ENCODE measurements around the gene CACNG5. TPM values are rescaled to one million over a fixed set of nuclear protein-coding genes. Genes with fewer than 3 reads are reported as not detected.

The CACNG5 gene
- total RNA-seq, 6 experiments from 2014 or later, result not detected

GRCh38 chr17:66831383-66832210 is 3.3 kb upstream of the CACNG5 start:
- no peak overlapping the region for H3K4me3 Mint-ChIP-seq
- H3K27ac Mint-ChIP-seq, result no peak overlapping the region
- DNase-seq, result no peak
- H3K9me3 Mint-ChIP-seq, result no peaks in the 10 kb centered on the region
- no peaks in the 10 kb centered on the region for H3K4me1 Mint-ChIP-seq (ENCODE audit: low read depth)
- TF ChIP-seq CTCF (IDR thresholded peaks at IDR 0.05), result no peak
- H3K27me3 Mint-ChIP-seq (ENCODE audit: insufficient read depth), result peaks cover 20% of the 10 kb centered on the region
- no peaks in the 10 kb centered on the region for H3K36me3 Mint-ChIP-seq (ENCODE audit: low read depth)

- Mint-ChIP-seq H3K4me1 (ENCODE audit: low read depth) (no peaks in the 10 kb centered on the region), H3K4me3 (no peak overlapping the region), H3K27ac (no peak overlapping the region), H3K9me3 (no peaks in the 10 kb centered on the region), H3K36me3 (ENCODE audit: low read depth) (no peaks in the 10 kb centered on the region), H3K27me3 (ENCODE audit: insufficient read depth) (peaks cover 25% of the 10 kb centered on the region)
- no peak for TF ChIP-seq CTCF (IDR thresholded peaks at IDR 0.05)
- no peak for DNase-seq
Measured at GRCh38 chr17:66833201-66833600, 1.7 kb upstream of the CACNG5 start.

GRCh38 chr17:66834426-66834918 is 445 bp upstream of the CACNG5 start:
- Mint-ChIP-seq H3K9me3 (no peaks in the 10 kb centered on the region), H3K4me1 (ENCODE audit: low read depth) (no peaks in the 10 kb centered on the region), H3K27ac (no peak overlapping the region), H3K27me3 (ENCODE audit: insufficient read depth) (peaks cover 22% of the 10 kb centered on the region; the same call in 1 of the 2 replicates), H3K4me3 (no peak overlapping the region), H3K36me3 (ENCODE audit: low read depth) (no peaks in the 10 kb centered on the region)
- no peak for TF ChIP-seq CTCF (IDR thresholded peaks at IDR 0.05)
- DNase-seq, result no peak

GRCh38 chr17:66835476-66835875 is 559 bp downstream of the CACNG5 start:
- no peak for DNase-seq
- TF ChIP-seq CTCF (IDR thresholded peaks at IDR 0.05), result no peak
- peaks cover 24% of the 10 kb centered on the region for H3K27me3 Mint-ChIP-seq (ENCODE audit: insufficient read depth)
- H3K27ac Mint-ChIP-seq, result no peak overlapping the region
- no peak overlapping the region for H3K4me3 Mint-ChIP-seq
- H3K4me1 Mint-ChIP-seq (ENCODE audit: low read depth), result no peaks in the 10 kb centered on the region
- H3K36me3 Mint-ChIP-seq (ENCODE audit: low read depth), result no peaks in the 10 kb centered on the region
- H3K9me3 Mint-ChIP-seq, result no peaks in the 10 kb centered on the region

- no peaks in the 10 kb centered on the region for H3K4me1 Mint-ChIP-seq (ENCODE audit: low read depth)
- no peak overlapping the region for H3K4me3 Mint-ChIP-seq
- peaks cover 28% of the 10 kb centered on the region for H3K27me3 Mint-ChIP-seq (ENCODE audit: insufficient read depth)
- H3K27ac Mint-ChIP-seq, result no peak overlapping the region
- H3K9me3 Mint-ChIP-seq, result no peaks in the 10 kb centered on the region
- no peak for DNase-seq
- TF ChIP-seq CTCF (IDR thresholded peaks at IDR 0.05), result no peak
- no peaks in the 10 kb centered on the region for H3K36me3 Mint-ChIP-seq (ENCODE audit: low read depth)
Measured at GRCh38 chr17:66836063-66837005, 1.4 kb downstream of the CACNG5 start.

Measured in HFFc6 (cell line).